Uterus (tissue), 4 donors: Measurements from ENCODE around the gene OSBPL2. TPM values are rescaled to one million over a fixed set of nuclear protein-coding genes. Genes with fewer than 3 reads are reported as not detected.

Source experiments
- DNase-seq, 2 donors: peaks; one replicate each; pipeline ENCODE4 v3.0.0-alpha.2; 2019 to 2020
- H3K27ac ChIP-seq, 2 donors: fragments of 200-600 bp; sonication (generic); 1 replicate in 1 of 2; 2 replicates in 1 of 2; pipeline ENCODE4 v1.5.1; 2016 to 2018
- H3K27me3 ChIP-seq, 2 donors: fragments of 200-600 bp; sonication (generic); one replicate each; pipeline ENCODE4 v1.5.1; 2018 to 2019; ENCODE audit warnings: control low read depth in 1 of 2
- H3K36me3 ChIP-seq, 2 donors: fragments of 200-600 bp; sonication (generic); one replicate each; pipeline ENCODE4 v1.5.1; 2019; ENCODE audit warnings: control low read depth in 1 of 2
- H3K4me1 ChIP-seq, 2 donors: fragments of 200-600 bp; sonication (generic); one replicate each; pipeline ENCODE4 v1.5.1; 2018 to 2019; ENCODE audit warnings: control low read depth in 1 of 2
- H3K4me3 ChIP-seq, 2 donors: fragments of 200-600 bp; sonication (generic); 1 replicate in 1 of 2; 2 replicates in 1 of 2; pipeline ENCODE4 v1.5.1; 2018 to 2019; ENCODE audit warnings: mild to moderate bottlenecking in 1 of 2
- H3K9me3 ChIP-seq, 2 donors: fragments of 200-600 bp; sonication (generic); one replicate each; pipeline ENCODE4 v1.5.1; 2019; ENCODE audit warnings: control low read depth in 1 of 2
- POLR2A ChIP-seq, 2 donors: fragments of 450-650 bp; IDR thresholded peaks; one replicate each; pipeline ENCODE4 v1.6.1; 2016; ENCODE audit warnings: antibody characterized with exemption in 2 of 2, mild to moderate bottlenecking in 1 of 2, moderate library complexity in 1 of 2
- intact Hi-C: fragments of 100-400 bp; cut with DNase I; formaldehyde crosslinking; loops from one replicate; pipeline ENCODE4 v1.15.1; 2023; ENCODE audit warnings: low total_unique reads
- total RNA-seq, 4 donors: library from RNA; depleted of rRNA in 3 of 4; stranded (reverse); fragments of >200 nt in 3 of 4; gene quantifications; one replicate each; pipeline versions ENCODE4 v1.1.0 to v1.2.4, GENCODE V29; 2014 to 2023
- TF ChIP-seq, protein P1 (sequence below), 4 experiments: fragments of 200-600 bp in 2 of 4; fragments of 450-650 bp in 2 of 4; sonication (generic) in 2 of 4; IDR thresholded peaks; one replicate each; pipeline ENCODE4 v1.5.1; 2016 to 2019; ENCODE audit warnings: antibody characterized with exemption in 4 of 4, mild to moderate bottlenecking in 2 of 4, moderate library complexity in 1 of 4
- donor health status: DM: yes; HTN: yes; CAD: no.

The OSBPL2 gene
- total RNA-seq, 4 donors from 2014 or later, result 12.3 to 55.9 (median 33.4) TPM

DNA sequence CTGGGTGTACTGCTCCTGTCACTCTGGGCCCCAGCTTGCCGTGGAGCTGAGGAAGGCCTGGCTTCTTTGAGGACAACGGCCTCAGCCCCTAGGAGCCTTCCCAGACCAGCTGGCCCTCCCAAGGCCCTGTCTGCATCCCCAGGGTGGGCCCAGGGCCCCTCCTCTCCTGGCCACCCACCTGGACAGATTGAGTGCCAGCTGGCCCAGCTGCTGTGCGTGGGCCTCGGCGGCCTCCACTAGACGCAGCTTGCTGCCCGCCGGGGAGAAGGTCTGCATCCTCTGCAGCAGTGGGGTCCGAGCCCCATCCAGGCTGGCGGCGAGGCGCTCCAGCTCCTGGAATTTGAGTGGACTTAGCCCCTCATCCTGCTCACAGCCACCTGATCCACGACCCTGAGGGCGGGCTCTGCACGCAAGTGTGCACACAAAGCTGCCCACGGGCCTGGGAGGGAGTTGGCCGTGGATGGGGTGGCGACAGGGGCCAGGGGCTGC lies 78.9 kb downstream of the OSBPL2 start:
- H3K4me3 ChIP-seq, result no peak overlapping the region
- no peaks in the 10 kb centered on the region for H3K36me3 ChIP-seq
- intact Hi-C loops, result no loop called here
- H3K9me3 ChIP-seq, result no peaks in the 10 kb centered on the region
- H3K4me1 ChIP-seq, result no peaks in the 10 kb centered on the region
- no peaks in the 10 kb centered on the region for H3K27me3 ChIP-seq
- TF ChIP-seq POLR2A (IDR thresholded peaks at IDR 0.05), result no peak
- TF ChIP-seq, protein P1, sequence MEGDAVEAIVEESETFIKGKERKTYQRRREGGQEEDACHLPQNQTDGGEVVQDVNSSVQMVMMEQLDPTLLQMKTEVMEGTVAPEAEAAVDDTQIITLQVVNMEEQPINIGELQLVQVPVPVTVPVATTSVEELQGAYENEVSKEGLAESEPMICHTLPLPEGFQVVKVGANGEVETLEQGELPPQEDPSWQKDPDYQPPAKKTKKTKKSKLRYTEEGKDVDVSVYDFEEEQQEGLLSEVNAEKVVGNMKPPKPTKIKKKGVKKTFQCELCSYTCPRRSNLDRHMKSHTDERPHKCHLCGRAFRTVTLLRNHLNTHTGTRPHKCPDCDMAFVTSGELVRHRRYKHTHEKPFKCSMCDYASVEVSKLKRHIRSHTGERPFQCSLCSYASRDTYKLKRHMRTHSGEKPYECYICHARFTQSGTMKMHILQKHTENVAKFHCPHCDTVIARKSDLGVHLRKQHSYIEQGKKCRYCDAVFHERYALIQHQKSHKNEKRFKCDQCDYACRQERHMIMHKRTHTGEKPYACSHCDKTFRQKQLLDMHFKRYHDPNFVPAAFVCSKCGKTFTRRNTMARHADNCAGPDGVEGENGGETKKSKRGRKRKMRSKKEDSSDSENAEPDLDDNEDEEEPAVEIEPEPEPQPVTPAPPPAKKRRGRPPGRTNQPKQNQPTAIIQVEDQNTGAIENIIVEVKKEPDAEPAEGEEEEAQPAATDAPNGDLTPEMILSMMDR (IDR thresholded peaks at IDR 0.05), result no peak
- no peak for DNase-seq
- H3K27ac ChIP-seq, result no peak overlapping the region

DNA sequence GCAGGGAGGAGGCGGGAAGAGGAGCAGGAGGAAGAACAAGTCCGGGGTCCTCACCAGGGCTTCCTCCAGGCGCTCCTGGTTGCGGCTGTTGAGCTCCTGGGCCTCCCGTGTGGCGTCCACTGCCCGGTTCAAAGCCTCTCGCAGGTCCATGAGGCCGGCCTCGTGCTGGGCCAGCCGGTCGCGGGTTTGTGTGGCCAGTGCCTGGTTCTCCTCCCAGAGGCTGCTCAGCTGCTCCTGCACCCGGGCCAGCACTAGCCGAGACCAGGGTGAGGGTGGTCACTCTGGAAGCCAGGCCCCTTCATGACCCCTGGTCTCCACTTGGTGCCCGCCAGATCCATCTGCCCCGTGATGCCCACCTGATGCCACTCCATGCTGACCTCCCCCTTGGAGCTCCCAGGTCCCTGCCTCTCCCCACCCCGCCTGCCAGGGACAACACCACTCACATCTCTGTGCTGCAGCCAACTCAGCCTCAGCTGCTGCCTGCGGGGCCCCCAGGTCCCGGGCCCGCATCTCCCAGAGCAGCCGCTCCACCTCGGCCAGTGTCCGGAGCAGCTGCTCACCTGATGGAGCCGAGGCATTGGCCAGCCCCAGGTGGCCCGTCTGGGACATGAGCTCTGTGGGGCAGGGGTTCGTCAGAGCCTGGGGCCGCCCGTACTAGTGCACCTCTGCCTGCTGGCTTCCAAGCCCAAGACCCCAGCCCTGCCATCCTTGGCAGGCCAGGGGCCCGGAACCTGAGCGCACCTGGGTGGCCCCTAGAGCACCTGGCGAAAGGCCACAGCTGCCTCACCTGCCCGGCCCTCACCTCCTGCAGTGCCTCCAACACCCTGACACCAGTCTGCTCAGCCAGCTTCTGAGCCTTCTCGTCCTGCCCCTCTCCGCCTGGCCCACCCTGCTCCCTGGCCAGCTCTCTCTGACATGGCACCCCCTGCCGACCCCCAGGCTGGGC lies 80.4 kb downstream of the OSBPL2 start:
- Histone ChIP-seq H3K36me3 (no peaks in the 10 kb centered on the region), H3K27me3 (no peaks in the 10 kb centered on the region), H3K4me1 (no peaks in the 10 kb centered on the region), H3K9me3 (no peaks in the 10 kb centered on the region), H3K4me3 (no peak overlapping the region), H3K27ac (no peak overlapping the region)
- TF ChIP-seq POLR2A (IDR thresholded peaks at IDR 0.05), result no peak
- TF ChIP-seq, protein P1 (IDR thresholded peaks at IDR 0.05), result no peak
- intact Hi-C loops, result no loop called here
- no peak for DNase-seq

DNA sequence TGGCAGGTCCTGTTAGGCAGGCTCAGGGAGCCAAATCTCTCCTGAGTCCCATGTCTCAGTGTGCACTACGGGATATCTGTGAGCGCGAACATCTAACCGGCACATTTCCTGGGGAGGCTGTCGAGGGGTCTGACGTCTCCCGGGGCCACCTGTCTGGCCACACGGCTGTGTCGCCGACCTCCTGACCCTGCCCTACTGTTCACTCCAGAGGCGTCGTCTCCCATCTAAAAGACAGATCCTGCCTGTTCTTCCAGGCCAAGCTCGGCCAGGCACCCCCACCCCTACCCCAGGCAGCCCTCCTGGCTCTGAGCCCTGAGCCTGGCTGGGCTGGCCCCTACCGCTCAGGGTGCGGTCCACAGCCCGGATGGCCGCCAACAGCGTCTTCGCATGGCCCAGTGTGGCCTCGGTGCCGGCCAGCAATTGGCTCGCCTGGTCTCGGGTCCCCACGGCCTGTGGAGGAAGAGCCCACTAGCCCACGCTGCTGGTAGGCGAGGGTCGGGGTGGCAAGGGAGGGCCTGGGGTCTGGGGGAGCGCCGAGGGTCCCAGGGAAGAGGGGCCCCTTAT lies 81.1 kb downstream of the OSBPL2 start:
- intact Hi-C loops, result no loop called here
- no peaks in the 10 kb centered on the region for H3K4me1 ChIP-seq
- no peak overlapping the region for H3K27ac ChIP-seq

DNA sequence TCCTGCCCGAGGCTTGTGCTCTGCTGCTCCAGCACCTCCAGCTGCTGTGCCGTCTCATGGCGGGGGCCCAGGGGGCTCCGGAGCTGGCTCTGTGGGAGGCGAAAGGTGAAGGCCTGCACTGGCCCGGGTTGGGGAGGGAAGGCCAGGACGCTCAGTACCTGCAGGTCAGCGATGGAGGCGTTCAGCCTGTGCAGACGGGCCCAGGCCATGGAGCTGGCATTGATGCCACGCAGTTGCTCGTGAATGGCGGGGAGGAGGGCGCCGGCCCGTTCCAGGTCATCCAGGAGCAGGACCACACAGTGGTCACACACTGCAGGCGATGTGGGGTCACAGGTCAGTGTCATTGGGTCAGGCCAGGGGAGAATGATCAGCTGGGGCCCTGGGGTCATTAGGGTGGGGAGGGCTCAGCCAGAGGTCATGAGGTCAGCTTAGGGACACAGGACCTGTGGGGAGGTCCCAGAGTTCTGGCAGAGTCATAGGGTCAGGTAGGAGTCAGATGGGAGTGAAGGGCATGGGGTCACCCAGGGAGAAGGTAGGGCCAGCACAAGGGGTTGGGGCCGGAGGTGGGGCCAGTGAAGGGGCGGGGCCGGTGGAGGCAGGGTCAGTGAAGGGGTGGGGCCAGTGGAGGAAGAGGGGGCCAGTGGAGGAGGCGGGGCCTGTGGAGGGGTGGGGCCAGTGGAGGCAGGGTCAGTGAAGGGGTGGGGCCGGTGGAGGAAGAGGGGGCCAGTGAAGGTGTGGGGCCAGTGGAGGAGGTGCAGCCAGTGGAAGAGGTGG lies 82.4 kb downstream of the OSBPL2 start:
- intact Hi-C loops, result no loop called here
- H3K27ac ChIP-seq, result no peak overlapping the region
- no peaks in the 10 kb centered on the region for H3K4me1 ChIP-seq
- no peaks in the 10 kb centered on the region for H3K27me3 ChIP-seq
- no peak overlapping the region for H3K4me3 ChIP-seq
- H3K9me3 ChIP-seq, result no peaks in the 10 kb centered on the region
- no peaks in the 10 kb centered on the region for H3K36me3 ChIP-seq
- DNase-seq, result no peak
- TF ChIP-seq, protein P1 (IDR thresholded peaks at IDR 0.05), result no peak
- TF ChIP-seq POLR2A (IDR thresholded peaks at IDR 0.05), result no peak

More for the DNA sequence above, 81.1 kb downstream of the OSBPL2 start:
- no peaks in the 10 kb centered on the region for H3K27me3 ChIP-seq
- H3K9me3 ChIP-seq, result no peaks in the 10 kb centered on the region
- H3K4me3 ChIP-seq, result no peak overlapping the region
- H3K36me3 ChIP-seq, result no peaks in the 10 kb centered on the region
- TF ChIP-seq, protein P1 (IDR thresholded peaks at IDR 0.05), result no peak
- no peak for TF ChIP-seq POLR2A (IDR thresholded peaks at IDR 0.05)
- DNase-seq, result no peak
